Esophagus muscularis mucosa (tissue), 4 donors: ENCODE data around the gene KIAA1755.

Experiments used
- EP300 ChIP-seq: sonication (generic); formaldehyde crosslinking; IDR thresholded peaks from one replicate; pipeline ENCODE4 v1.6.1; 2017; ENCODE audit warnings: antibody characterized with exemption
- POLR2AphosphoS5 ChIP-seq, 2 donors: sonication (generic); formaldehyde crosslinking; IDR thresholded peaks; one replicate each; pipeline ENCODE4 v1.6.1; 2017; ENCODE audit warnings: antibody characterized with exemption in 2 of 2
- TF ChIP-seq, protein P1 (sequence below), 3 experiments: fragments of 200-600 bp in 2 of 3; fragments of 450-650 bp in 1 of 3; sonication (generic) in 2 of 3; IDR thresholded peaks; one replicate each; pipeline ENCODE4 v1.5.1; 2017 to 2019; ENCODE audit warnings: antibody characterized with exemption in 3 of 3, mild to moderate bottlenecking in 2 of 3, moderate library complexity in 1 of 3

DNA sequence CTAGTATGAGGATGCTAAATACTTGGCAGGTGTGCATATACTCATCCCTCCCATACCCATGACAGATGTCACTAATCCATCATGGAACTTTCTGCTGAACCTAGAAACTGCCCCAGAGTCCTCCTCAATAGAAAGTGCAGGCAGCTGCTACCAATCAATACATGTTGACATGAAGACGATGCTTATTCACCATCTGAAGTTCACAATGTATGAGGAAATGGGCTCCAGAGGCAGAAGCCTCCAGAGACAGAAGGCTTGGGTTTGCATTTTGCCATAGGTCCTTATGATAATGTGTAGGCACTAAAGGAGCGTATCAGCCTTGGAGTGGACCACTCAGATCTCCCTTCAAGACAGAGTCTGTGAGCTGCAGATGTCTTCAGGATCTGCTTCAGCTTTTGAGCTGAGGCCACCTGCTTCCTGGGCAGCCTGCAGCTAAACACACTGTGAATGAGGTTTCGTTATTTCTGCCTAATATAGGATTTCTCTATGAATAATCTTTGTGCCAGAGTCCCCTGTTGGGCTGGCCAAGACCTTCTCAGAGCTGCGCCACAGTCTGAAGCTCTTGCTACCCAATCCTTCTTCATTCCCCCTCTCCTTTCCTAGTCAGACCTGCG is 7.5 kb upstream of the KIAA1755 start:
- TF ChIP-seq, protein P1, sequence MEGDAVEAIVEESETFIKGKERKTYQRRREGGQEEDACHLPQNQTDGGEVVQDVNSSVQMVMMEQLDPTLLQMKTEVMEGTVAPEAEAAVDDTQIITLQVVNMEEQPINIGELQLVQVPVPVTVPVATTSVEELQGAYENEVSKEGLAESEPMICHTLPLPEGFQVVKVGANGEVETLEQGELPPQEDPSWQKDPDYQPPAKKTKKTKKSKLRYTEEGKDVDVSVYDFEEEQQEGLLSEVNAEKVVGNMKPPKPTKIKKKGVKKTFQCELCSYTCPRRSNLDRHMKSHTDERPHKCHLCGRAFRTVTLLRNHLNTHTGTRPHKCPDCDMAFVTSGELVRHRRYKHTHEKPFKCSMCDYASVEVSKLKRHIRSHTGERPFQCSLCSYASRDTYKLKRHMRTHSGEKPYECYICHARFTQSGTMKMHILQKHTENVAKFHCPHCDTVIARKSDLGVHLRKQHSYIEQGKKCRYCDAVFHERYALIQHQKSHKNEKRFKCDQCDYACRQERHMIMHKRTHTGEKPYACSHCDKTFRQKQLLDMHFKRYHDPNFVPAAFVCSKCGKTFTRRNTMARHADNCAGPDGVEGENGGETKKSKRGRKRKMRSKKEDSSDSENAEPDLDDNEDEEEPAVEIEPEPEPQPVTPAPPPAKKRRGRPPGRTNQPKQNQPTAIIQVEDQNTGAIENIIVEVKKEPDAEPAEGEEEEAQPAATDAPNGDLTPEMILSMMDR (IDR thresholded peaks at IDR 0.05) = no peak
- no peak for TF ChIP-seq EP300
- TF ChIP-seq POLR2AphosphoS5 (IDR thresholded peaks at IDR 0.05) = no peak
